Measurements from ENCODE around the gene MIER1.

Gene MIER1

GRCh38 chr1:66929999-66930822, 5.4 kb downstream of the MIER1 start:
- H3K27ac ChIP-seq (ENCODE audit: low read depth, low read length), result peak overlapping the region; percentile 55
- no peaks in the 10 kb centered on the region for H3K9me2 ChIP-seq (replicated peaks; ENCODE audit: control insufficient read depth, low read length)
- peak overlapping the region; percentile 89 for H3K4me3 ChIP-seq (ENCODE audit: low read length)
- TF ChIP-seq EZH2phosphoT487 (IDR thresholded peaks at IDR 0.05; ENCODE audit: borderline replicate concordance, low read length) (no peak), CTCF (IDR thresholded peaks at IDR 0.05; ENCODE audit: low read depth, low read length, poor library complexity, severe bottlenecking) (peak; percentile 19)
- H3K27me3 ChIP-seq (ENCODE audit: control insufficient read depth, low read length), result no peaks in the 10 kb centered on the region
- no peaks in the 10 kb centered on the region for H3K9me3 ChIP-seq (ENCODE audit: control insufficient read depth, insufficient read depth, low read length)
- peaks cover 9% of the 10 kb centered on the region; the same call in 1 of the 2 replicates for H4K20me1 ChIP-seq (ENCODE audit: control insufficient read depth, insufficient read depth, low read depth, low read length)
- H3K4me1 ChIP-seq (ENCODE audit: control insufficient read depth, low read length), result peaks cover 37% of the 10 kb centered on the region
- peaks cover 19% of the 10 kb centered on the region for H3F3A ChIP-seq (ENCODE audit: control insufficient read depth, insufficient read depth)
- peak overlapping the region; percentile 87 for H3K4me2 ChIP-seq (ENCODE audit: low read length)
- peaks cover 76% of the 10 kb centered on the region for H3K79me2 ChIP-seq (ENCODE audit: control insufficient read depth, low read length)
- peaks cover 37% of the 10 kb centered on the region for H3K36me3 ChIP-seq (ENCODE audit: control insufficient read depth, low read length)

GRCh38 chr1:66930823-66931174, 6.0 kb downstream of the MIER1 start:
- Histone ChIP-seq H3K27me3 (ENCODE audit: control insufficient read depth, low read length) (no peaks in the 10 kb centered on the region), H4K20me1 (ENCODE audit: control insufficient read depth, insufficient read depth, low read depth, low read length) (peaks cover 7% of the 10 kb centered on the region; the same call in 1 of the 2 replicates), H3K36me3 (ENCODE audit: control insufficient read depth, low read length) (peaks cover 37% of the 10 kb centered on the region), H3K9me2 (replicated peaks; ENCODE audit: control insufficient read depth, low read length) (no peaks in the 10 kb centered on the region), H3K79me2 (ENCODE audit: control insufficient read depth, low read length) (peaks cover 76% of the 10 kb centered on the region), H3K4me3 (ENCODE audit: low read length) (peak overlapping the region; percentile 89), H3K4me2 (ENCODE audit: low read length) (peak overlapping the region; percentile 87), H3F3A (ENCODE audit: control insufficient read depth, insufficient read depth) (peaks cover 19% of the 10 kb centered on the region), H3K27ac (ENCODE audit: low read depth, low read length) (peak overlapping the region; percentile 55), H3K4me1 (ENCODE audit: control insufficient read depth, low read length) (peaks cover 35% of the 10 kb centered on the region), H3K9me3 (ENCODE audit: control insufficient read depth, insufficient read depth, low read length) (no peaks in the 10 kb centered on the region)
- TF ChIP-seq CTCF (IDR thresholded peaks at IDR 0.05; ENCODE audit: low read depth, low read length, poor library complexity, severe bottlenecking), result no peak
- no peak for TF ChIP-seq EZH2phosphoT487 (IDR thresholded peaks at IDR 0.05; ENCODE audit: borderline replicate concordance, low read length)

GRCh38 chr1:66931590-66931989, 6.8 kb downstream of the MIER1 start:
- Histone ChIP-seq H3K9me2 (replicated peaks; ENCODE audit: control insufficient read depth, low read length) (no peaks in the 10 kb centered on the region), H3K4me2 (ENCODE audit: low read length) (peak overlapping the region; percentile 87), H3K9me3 (ENCODE audit: control insufficient read depth, insufficient read depth, low read length) (no peaks in the 10 kb centered on the region), H3K27me3 (ENCODE audit: control insufficient read depth, low read length) (no peaks in the 10 kb centered on the region), H3K27ac (ENCODE audit: low read depth, low read length) (no peak overlapping the region), H3K79me2 (ENCODE audit: control insufficient read depth, low read length) (peaks cover 76% of the 10 kb centered on the region), H3K4me1 (ENCODE audit: control insufficient read depth, low read length) (peaks cover 28% of the 10 kb centered on the region), H3K36me3 (ENCODE audit: control insufficient read depth, low read length) (peaks cover 30% of the 10 kb centered on the region), H3K4me3 (ENCODE audit: low read length) (peak overlapping the region; percentile 89), H4K20me1 (ENCODE audit: control insufficient read depth, insufficient read depth, low read depth, low read length) (peaks cover 6% of the 10 kb centered on the region; the same call in 1 of the 2 replicates), H3F3A (ENCODE audit: control insufficient read depth, insufficient read depth) (peaks cover 19% of the 10 kb centered on the region)
- no peak for TF ChIP-seq CTCF (IDR thresholded peaks at IDR 0.05; ENCODE audit: low read depth, low read length, poor library complexity, severe bottlenecking)
- no peak for TF ChIP-seq EZH2phosphoT487 (IDR thresholded peaks at IDR 0.05; ENCODE audit: borderline replicate concordance, low read length)

Data from DOHH2 (cell line).